GM21576 (cell line): ENCODE measurements around the gene VSIG8.

ENCODE experiments used
- ATAC-seq: cut with Tn5 transposase; IDR thresholded peaks from one replicate; pipeline ENCODE4 v1.9.1; 2021; ENCODE audit warnings: mild to moderate bottlenecking, moderate library complexity; ENCODE audit not compliant: unreplicated experiment

VSIG8 gene

DNA sequence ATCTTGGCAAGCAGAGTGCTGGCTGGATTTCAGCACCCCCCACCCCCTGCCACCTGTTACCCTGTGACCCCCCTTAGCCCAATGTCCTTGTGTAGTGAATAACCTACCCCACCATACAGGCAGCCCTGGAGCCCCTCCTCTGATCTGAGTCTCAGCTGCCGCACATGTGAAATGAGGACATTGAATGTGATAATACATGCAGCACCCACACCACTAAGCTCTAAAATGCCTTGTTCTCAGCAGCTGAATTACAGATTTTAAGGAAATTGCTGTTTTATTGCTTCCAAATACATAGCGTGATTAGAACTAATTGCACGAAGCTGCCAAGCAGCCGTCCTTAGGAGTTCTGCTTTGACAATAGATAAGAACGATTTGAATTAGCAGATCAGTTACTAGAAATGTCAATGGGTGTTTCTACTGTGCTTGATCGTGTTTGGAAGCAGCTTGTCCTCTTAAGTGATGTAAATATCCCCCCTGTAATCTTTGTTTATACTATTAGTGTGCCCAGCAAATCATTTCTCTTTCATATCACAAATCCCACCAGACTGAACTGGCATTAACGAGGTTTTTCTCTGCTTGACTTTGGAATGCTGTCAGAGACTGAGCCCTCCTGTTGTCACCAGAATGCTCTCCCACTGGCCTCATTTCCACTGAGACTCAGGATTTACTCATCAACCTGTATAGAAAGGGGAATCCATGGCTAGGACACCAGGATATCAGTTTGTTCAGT is 30.9 kb downstream of the VSIG8 start:
- ATAC-seq = no peak

DNA sequence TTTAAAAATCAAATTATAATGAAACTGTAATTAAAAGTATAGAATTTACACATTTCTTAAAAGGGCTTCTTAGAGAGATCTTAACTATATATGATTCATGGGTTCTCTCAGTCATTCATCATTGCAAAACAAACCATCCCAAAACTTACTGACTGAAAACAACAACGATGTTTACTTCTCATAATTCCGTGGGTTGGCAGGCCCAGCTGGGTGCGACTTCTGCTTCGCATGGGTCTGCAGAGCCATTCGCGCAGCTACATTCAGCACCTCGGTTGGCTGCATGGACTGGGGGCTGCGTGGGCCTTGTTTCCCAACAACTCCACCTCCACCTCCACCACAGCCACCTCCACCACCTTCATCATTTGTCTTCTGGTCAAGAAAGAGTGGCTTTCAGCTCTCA is 31.7 kb downstream of the VSIG8 start:
- ATAC-seq = no peak

DNA sequence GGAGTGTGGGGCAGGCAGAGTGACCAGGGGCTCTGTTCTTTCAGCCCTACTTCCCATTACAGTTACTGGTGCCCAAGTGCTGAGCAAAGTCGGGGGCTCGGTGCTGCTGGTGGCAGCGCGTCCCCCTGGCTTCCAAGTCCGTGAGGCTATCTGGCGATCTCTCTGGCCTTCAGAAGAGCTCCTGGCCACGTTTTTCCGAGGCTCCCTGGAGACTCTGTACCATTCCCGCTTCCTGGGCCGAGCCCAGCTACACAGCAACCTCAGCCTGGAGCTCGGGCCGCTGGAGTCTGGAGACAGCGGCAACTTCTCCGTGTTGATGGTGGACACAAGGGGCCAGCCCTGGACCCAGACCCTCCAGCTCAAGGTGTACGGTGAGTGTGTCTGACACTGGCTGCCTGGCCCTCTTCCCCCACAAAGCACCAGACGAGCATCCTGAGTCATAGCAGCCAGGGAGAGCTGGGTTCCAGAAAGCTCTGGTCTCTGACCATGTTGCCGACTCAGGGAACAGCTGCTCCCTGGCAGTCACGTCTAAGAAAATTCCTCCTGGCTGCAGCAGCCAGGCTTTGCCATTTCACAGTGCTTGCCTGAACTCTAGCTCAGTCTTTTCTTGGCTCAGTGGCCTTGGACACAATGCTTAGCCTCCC is 32.5 kb downstream of the VSIG8 start:
- ATAC-seq = no peak

DNA sequence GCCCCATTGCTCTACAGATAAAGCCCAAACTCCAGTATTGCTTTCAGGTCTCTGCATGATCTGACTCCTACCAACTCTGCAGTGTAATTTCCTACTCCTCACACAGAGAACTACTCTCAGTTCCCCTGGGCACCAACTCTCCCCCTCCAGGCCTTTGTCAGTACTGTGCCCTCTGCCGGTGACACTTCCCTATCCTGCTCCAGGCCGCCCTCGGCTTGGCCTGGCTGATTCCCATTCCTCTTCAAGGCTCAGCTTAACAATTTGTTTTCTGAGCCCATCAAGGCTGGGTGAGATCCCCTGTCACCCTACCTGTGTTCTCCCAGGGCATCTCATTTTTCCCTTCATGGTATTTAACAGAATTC is 33.2 kb downstream of the VSIG8 start:
- ATAC-seq = peak; percentile 86

DNA sequence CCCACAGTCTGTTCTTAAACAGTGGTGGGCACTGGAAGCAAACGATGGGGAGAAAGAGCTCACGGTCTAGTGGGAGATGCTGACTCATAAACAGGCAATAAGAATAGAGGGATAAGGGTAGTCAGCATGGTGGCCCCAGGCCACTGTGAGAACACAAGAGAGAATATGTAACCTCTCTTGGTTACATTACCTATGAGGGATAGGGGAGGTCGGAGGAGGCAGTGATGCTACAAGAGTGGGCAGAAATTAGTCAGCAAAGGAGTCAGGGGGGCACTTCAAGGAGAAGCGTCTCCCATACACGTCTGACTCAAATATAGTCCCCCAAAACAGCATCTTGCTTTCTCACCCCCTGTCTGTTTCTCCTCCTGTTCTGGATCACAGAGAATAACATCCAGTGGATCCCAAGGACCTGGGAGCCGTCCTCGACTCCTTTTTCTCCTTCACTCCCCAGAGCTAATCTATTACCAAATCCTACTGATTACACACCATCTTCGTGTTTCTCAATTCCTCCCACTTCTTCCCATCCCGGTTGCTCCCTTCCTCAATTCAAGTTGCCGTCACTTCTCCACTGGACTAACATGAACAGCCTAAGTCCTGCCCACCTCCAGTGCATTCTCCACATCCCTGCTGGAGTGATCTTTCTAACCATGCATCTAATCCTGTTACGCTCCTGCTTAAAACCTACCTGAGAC is 33.7 kb downstream of the VSIG8 start:
- ATAC-seq = no peak

DNA sequence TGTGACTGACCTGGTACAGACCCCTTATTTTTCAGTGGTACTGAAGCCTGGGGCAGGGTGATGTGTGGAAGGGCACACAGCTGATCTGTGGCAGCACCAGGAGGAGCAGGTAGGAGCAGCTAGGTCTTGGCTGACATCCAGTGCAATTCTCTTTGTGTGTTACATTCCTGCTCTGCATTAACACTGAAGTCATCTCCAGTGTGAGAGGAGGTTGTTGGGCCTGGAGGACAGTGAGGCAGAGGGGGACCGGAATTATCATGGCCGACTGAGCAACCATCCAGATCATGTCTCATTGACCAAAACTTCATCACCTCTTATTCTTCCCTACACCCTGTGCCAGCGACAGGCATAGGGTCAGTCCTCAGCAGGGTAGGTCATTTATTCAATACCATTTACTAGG is 34.3 kb downstream of the VSIG8 start:
- ATAC-seq = no peak

DNA sequence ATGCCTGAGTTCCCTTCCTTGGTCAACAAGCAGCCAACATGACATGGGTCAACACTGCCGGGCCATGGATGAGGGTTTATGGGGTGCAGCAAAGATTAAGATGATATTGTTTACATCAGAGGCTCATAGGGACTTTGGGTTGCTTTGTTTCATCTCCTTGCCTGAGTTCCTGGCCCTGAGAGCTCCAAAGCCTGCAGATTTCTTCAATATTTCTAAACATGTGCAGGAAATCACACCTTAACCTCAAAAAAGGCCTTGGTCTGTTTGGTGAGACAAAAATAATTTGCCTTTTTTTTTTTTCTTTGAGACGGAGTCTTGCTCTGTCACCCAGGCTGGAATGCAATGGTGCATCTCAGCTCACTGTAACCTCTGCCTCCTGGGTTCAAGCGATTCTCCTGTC is 34.9 kb downstream of the VSIG8 start:
- no peak for ATAC-seq

DNA sequence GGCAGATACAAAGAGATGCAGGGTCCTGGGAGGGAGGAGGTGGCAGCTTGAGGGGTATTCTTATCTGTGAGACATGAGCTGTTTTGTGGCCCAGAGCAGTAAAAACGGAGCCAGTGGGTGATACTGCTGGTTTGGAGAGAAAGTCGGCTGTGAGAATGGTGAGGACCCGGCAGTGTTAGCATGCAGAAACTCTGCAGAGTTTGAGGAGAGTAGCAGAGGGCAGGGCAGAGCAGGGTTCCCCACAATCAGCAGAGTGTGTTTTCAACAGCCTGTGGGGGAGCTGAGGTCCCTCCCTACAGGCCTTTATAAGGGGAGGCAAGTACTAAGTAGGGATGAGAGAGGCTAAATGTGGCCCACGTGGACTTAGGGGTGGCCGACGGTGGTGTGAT is 35.4 kb downstream of the VSIG8 start:
- ATAC-seq = no peak

DNA sequence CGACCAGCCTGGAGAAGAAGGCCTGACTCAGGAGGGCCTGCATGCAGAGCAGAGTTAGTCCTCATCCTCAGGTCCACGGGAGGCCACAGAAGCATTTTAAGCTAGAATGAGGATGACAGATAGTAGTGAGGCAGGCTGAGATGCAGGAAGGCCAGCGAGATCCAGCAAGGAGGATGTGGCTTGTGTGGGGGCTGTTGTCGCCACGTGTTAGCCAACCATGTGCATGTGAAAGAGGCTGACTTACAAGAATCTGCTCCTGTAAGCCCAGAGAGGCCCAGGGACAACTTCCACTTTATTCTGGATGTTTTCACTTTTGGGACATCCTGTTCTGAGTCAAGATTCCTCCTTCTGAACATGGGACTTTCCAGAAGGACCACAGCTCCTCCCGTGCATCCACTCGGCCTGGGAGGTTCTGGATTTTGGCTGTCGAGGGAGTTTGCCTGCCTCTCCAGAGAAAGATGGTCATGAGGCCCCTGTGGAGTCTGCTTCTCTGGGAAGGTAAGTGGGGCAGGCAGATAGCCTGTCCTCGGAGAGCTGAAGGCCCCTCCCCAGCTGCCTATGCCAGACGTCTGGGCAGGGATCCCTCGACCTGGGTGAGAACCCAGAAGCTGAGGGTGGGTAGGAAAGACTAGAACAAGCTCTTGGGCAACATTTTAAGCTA is 35.9 kb downstream of the VSIG8 start, which contains the start of gene SLAMF8:
TSS of gene SLAMF8 (plus strand) at position 433 of the 661 bp plus-strand sequence. CDS start at position 459, 26 bp downstream.
- ATAC-seq = no peak

DNA sequence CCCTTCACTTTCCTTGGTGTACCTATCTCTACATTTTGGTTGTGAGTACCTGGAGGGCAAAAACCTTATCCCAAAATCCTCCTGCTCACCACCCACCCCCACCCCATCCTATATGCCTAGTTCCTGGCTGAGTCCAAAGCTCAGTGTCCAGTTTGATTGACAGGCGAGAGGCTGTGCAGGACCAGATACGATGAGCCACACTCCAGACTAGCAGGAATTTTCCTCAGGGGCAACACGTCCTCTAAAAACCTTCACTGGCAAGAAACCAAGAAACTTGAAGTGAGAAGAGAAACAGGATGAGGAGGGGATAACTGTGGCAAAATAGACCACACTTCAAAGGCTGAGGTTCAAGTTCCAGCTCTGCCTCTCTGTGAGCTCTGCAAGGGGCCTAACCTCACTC is 36.9 kb downstream of the VSIG8 start:
- ATAC-seq = no peak

DNA sequence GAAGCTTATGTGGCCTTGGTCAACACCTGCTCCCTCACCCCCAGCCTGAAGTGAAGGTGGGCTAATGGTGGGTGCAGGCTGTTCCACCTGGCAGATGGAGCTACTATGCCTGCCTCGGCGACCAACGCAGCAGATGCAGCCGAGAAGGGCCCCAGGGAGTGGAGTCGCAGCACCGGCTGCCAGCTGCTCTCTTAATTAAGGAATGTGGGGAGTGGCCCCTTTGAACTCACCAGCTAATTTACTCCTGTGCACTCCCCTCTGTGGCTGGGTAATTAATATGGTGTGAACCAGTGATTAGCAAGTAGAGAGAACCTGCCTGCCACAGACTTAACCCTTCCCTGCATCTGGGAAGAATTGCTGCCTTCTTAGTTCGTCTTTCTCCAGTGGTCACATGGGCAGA is 39.1 kb downstream of the VSIG8 start:
- no peak for ATAC-seq

DNA sequence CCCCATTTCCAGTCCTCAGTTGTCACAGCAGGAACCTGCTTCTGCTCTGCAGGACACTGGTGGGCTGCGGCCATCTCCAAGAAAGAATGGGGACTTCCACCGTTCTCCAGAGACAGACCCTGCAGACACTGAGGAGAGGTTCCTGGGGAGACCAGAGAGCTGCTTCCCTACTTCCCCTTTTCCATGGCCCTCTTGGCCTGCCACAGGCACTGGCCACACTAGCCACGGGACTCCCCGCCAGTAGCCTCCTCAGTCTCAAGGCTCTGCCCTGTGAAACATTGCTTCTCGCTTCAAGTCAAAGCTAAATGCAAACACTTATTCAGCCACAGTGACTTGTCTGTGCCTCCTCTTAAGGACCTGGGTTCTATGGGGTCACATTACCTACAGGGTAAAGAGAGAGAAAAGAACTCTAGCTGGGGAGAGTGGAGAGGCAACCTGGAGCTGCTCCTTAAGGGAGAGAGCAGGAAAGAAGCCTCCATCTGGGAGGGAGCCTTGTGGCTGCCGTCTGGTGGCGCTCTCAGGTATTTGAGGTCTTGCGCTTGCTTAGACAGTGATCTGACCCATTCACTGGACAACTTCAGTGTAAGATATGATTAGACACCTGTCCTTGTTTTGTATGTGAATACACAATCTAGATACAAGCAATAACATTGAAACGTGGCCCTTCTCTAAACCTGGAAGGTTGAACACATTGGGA is 41.1 kb downstream of the VSIG8 start:
- ATAC-seq = no peak

DNA sequence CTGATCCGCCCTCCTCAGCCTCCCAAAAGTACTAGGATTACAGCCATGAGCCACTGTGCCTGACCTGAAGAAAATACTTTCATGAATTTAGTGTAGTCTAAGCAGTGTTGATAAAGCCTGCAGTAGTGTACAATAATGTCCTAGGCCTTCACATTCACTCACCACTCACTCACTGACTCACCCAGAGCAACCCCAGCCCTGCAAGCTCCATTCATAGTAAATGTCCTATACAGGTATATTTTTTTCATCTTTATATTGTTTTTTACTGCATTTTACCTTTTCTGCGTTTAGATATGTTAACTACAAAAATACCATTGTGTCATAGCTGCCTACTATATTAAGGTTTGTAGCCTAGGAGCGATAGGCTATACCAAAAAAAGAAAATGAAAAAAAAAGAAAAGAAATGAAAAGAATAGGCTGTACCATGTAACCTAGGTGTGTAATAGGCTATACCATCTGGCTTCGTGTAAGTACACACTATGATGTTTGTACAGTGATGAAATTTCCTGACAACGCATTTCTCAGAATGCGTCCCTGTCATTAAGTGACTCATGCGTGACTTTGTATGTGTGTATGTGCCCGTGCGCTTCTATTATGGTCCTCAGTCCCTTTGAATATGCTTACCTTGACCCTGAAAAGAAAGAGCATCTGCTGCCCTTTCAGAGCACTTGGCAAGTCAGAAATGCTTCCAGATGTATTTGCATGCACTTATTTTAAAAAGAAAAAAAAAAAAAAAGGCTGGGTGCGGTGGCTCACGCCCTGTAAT is 45.0 kb downstream of the VSIG8 start:
- no peak for ATAC-seq

DNA sequence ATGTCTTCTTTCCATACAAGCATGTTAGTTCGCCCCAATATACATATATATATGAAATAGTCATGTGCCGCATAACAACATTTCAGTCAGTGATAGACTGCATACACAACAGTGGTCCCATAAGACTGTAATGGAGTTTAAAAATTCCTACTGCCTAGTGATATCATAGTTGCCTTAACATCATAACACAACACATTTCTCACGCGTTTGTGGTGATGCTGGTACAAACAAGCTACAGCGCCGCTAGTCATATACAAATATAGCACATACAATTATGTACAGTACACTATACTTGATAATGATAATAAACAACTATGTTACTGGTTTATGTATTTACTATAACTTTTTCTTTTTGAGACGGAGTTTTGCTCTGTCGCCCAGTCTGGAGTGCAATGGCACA is 46.5 kb downstream of the VSIG8 start:
- ATAC-seq = no peak

DNA sequence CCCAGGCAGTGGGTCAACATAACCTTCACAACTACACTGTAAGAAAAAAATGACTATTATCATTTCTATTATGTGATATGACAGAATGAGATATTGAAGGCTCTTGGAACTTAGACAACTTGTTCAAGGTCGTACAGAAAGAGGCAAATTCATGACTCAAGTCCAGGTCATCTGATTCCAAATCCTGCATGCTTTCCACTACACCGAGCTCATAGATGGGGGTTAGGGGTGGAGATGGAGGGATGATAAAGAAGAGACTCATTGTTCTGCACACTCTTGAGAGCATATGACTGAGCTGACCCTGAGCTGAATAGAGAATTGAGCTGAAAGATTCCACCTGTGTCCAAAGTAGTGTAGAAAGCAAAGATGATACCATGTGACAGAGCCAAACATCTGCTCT is 57.5 kb downstream of the VSIG8 start:
- no peak for ATAC-seq
